GM12878 (cell line): ENCODE measurements around the gene PTPDC1. TPM values are rescaled to one million over a fixed set of nuclear protein-coding genes. Genes with fewer than 3 reads are reported as not detected.

Experiments
- ATAC-seq: fragments of 200-7000 bp; cut with Tn5 transposase; 3 replicates; pipeline ENCODE4 v1.9.1; 2020; ENCODE audit warnings: mild to moderate bottlenecking, moderate library complexity
- Bru-seq: library from RNA; stranded (reverse); fragments of 400-500 nt; gene quantifications from one replicate; lab custom pipeline; 2021; lab: Mats Ljungman, UMichigan
- BruChase-seq, 2 experiments: library from RNA; stranded (reverse); fragments of 400-500 nt; gene quantifications; one replicate each; lab custom pipeline; 2021; lab: Mats Ljungman, UMichigan
- BruUV-seq: library from RNA; stranded (reverse); fragments of 400-500 nt; replicated peaks from 2 replicates; lab custom pipeline; 2021; lab: Mats Ljungman, UMichigan
- CTCF ChIA-PET: fragments of 300-600 bp; sonication (Branson Sonifier 250); formaldehyde crosslinking; extraction: SDS; loops from one replicate; lab custom pipeline; 2021; ENCODE audit warnings: inconsistent platforms; lab: Yijun Ruan, JAX
- POLR2A ChIA-PET: fragments of 350-600 bp; formaldehyde crosslinking; extraction: SDS; loops from one replicate; lab custom pipeline; 2021; ENCODE audit warnings: inconsistent platforms; lab: Charles Lee
- RAD21 ChIA-PET: fragments of 300-600 bp; sonication (Branson Sonifier 250); formaldehyde crosslinking; loops from one replicate; lab custom pipeline; 2023; ENCODE audit warnings: antibody characterized with exemption; ENCODE audit not compliant: unreplicated experiment; lab: Charles Lee
- SMC1A ChIA-PET: fragments of 300-600 bp; sonication (Branson Sonifier 250); formaldehyde crosslinking; loops from one replicate; lab custom pipeline; 2023; ENCODE audit not compliant: unreplicated experiment, uncharacterized antibody; lab: Charles Lee
- DNase-seq: peaks from one replicate; pipeline ENCODE4 v3.0.0-alpha.2; 2011; ENCODE audit warnings: low read depth, low spot score
- FAIRE-seq: peaks from 3 replicates; lab custom pipeline; 2011; peaks lifted over from hg19 to GRCh38; lab: Jason Lieb, UNC
- H2AFZ ChIP-seq: 2 replicates; pipeline ENCODE4 v1.6.0; 2011; ENCODE audit warnings: low read depth, low read length, control low read depth; ENCODE audit not compliant: control insufficient read depth
- H3K27ac ChIP-seq: 2 replicates; pipeline ENCODE4 v1.5.1; 2011; ENCODE audit warnings: control low read depth; ENCODE audit not compliant: control insufficient read depth, insufficient read depth
- H3K27me3 ChIP-seq, 2 experiments: replicated peaks in 1 of 2; 2 replicates each; pipeline versions ENCODE4 v1.6.0 to v1.6.1; 2011; ENCODE audit warnings: low read length in 1 of 2; ENCODE audit not compliant: control insufficient read depth in 2 of 2, insufficient read depth in 2 of 2
- H3K36me3 ChIP-seq, 2 experiments: 2 replicates each; pipeline ENCODE4 v1.5.1; 2011; ENCODE audit warnings: low read length in 1 of 2; ENCODE audit not compliant: control insufficient read depth in 2 of 2, insufficient read depth in 2 of 2
- H3K4me1 ChIP-seq: 2 replicates; pipeline ENCODE4 v1.6.1; 2011; ENCODE audit warnings: mild to moderate bottlenecking, low read length, moderate library complexity, mixed read lengths; ENCODE audit not compliant: control insufficient read depth, insufficient read depth
- H3K4me2 ChIP-seq: 2 replicates; pipeline ENCODE4 v1.6.0; 2011; ENCODE audit warnings: control low read depth; ENCODE audit not compliant: control insufficient read depth, insufficient read depth
- H3K4me3 ChIP-seq: fragments of 200-600 bp; sonication (generic); 2 replicates; pipeline ENCODE4 v1.5.1; 2016
- H3K79me2 ChIP-seq: 2 replicates; pipeline ENCODE4 v1.6.0; 2011; ENCODE audit warnings: low read length; ENCODE audit not compliant: control insufficient read depth, insufficient read depth
- H3K9ac ChIP-seq: 2 replicates; pipeline ENCODE4 v1.8.0; 2011; ENCODE audit warnings: low read length, control low read depth, mixed read lengths; ENCODE audit not compliant: control insufficient read depth, insufficient read depth
- H3K9me3 ChIP-seq: replicated peaks from 3 replicates; pipeline ENCODE4 v1.5.1; 2011; ENCODE audit warnings: mild to moderate bottlenecking, low read length; ENCODE audit not compliant: control insufficient read depth, insufficient read depth
- H4K20me1 ChIP-seq: 2 replicates; pipeline ENCODE4 v1.6.0; 2011; ENCODE audit not compliant: control insufficient read depth, insufficient read depth
- CBX3 ChIP-seq: fragments of 200-600 bp; sonication (generic); IDR thresholded peaks from 2 replicates; pipeline ENCODE4 v1.6.1; 2016; ENCODE audit warnings: low read depth, borderline replicate concordance
- IRF5 ChIP-seq: fragments of 450-650 bp; IDR thresholded peaks from 2 replicates; pipeline ENCODE4 v1.6.1; 2017; ENCODE audit warnings: borderline replicate concordance
- KLF5 ChIP-seq: fragments of 450-650 bp; IDR thresholded peaks from 2 replicates; pipeline ENCODE4 v1.6.1; 2014; ENCODE audit warnings: mild to moderate bottlenecking; ENCODE audit not compliant: partially characterized antibody
- MAX ChIP-seq: IDR thresholded peaks from 2 replicates; pipeline ENCODE4 v1.6.1; 2012; ENCODE audit warnings: low read depth, low read length, improper control_type of control experiment
- MLLT1 ChIP-seq: fragments of 450-650 bp; IDR thresholded peaks from 2 replicates; pipeline ENCODE4 v1.6.1; 2016; ENCODE audit warnings: mild to moderate bottlenecking
- POLR2A ChIP-seq: IDR thresholded peaks from 2 replicates; pipeline ENCODE4 v1.6.1; 2011; ENCODE audit warnings: low read depth, mild to moderate bottlenecking, low read length
- SPI1 ChIP-seq: IDR thresholded peaks from 2 replicates; pipeline ENCODE4 v1.6.1; 2011; ENCODE audit warnings: low read depth, mild to moderate bottlenecking, low read length, moderate library complexity, borderline replicate concordance; ENCODE audit not compliant: insufficient read depth
- SRF ChIP-seq, 2 experiments: IDR thresholded peaks; 2 replicates each; pipeline ENCODE4 v1.6.1; 2011; ENCODE audit warnings: low read depth in 2 of 2, low read length in 2 of 2, mild to moderate bottlenecking in 1 of 2, moderate library complexity in 1 of 2
- USF1 ChIP-seq: IDR thresholded peaks from 2 replicates; pipeline ENCODE4 v1.6.1; 2011; ENCODE audit warnings: borderline replicate concordance, low read depth, mild to moderate bottlenecking, moderate library complexity, mixed read lengths, low read length; ENCODE audit not compliant: insufficient read depth; ENCODE audit errors: extremely low read length
- WRNIP1 ChIP-seq: IDR thresholded peaks from 2 replicates; pipeline ENCODE4 v1.6.1; 2011; ENCODE audit warnings: low read depth, low read length, improper control_type of control experiment, borderline replicate concordance
- ZNF24 ChIP-seq: fragments of 450-650 bp; IDR thresholded peaks from 2 replicates; pipeline ENCODE4 v1.6.1; 2017; ENCODE audit warnings: antibody characterized with exemption, mild to moderate bottlenecking
- WGBS: methylation state at CpG from one replicate; pipeline ENCODE4 v1.1.6; 2016; ENCODE audit warnings: low lambda C conversion rate; ENCODE audit not compliant: insufficient replicate concordance, insufficient coverage; ENCODE audit errors: missing lambda C conversion rate; 5-methylcytosine and 5-hydroxymethylcytosine counted together
- in situ Hi-C: fragments of 300-500 bp; cut with MboI; formaldehyde crosslinking; loops from 9 replicates; pipeline ENCODE4 v1.14.3; 2018; ENCODE audit warnings: mixed read lengths
- intact Hi-C: fragments of 100-400 bp; cut with micrococcal nuclease; formaldehyde crosslinking; loops from one replicate; pipeline ENCODE4 v1.14.2; 2022; ENCODE audit not compliant: unreplicated experiment
- long read RNA-seq, 2 experiments: library from polyadenylated mRNA; unstranded; transcript quantifications; one replicate each; pipeline ENCODE4 v2.0.0, GENCODE V29; 2019 to 2020
- polyA minus RNA-seq, 3 experiments: library from RNA; depleted of rRNA, polyadenylated mRNA; stranded (reverse); fragments of >200 nt; gene quantifications; 2 replicates each; pipeline ENCODE4 v1.2.3, GENCODE V29; 2011
- polyA plus RNA-seq, 11 experiments: library from polyadenylated mRNA; depleted of rRNA in 4 of 11; unstranded in 6 of 11; stranded (reverse) in 5 of 11; fragments of >200 nt; fragmentation: Nextera tagmentation in 4 of 11; fragmentation: Illumina TruSeq in 1 of 11; extraction: Ambion mirVana in 4 of 11; extraction: Trizol in 1 of 11; gene quantifications; 1 replicate in 1 of 11; 2 replicates in 10 of 11; pipeline versions ENCODE4 v1.2.1 to v1.2.3, GENCODE V29; 2011 to 2016; ENCODE audit warnings: inconsistent platforms in 2 of 11, missing spikeins in 2 of 11, low read depth in 1 of 11
- total RNA-seq, 4 experiments: library from RNA; depleted of rRNA in 3 of 4; stranded (reverse); fragments of >200 nt in 3 of 4; fragmentation: Illumina TruSeq in 1 of 4; extraction: Trizol in 1 of 4; gene quantifications; 2 replicates each; pipeline versions ENCODE4 v1.2.1 to v1.2.3, GENCODE V29; 2013 to 2021
- TF ChIP-seq, protein P1 (sequence below): IDR thresholded peaks from 2 replicates; pipeline ENCODE4 v1.6.1; 2011; ENCODE audit warnings: low read depth, low read length, improper control_type of control experiment, borderline replicate concordance
- TF ChIP-seq, protein P2 (sequence below), 3 experiments: IDR thresholded peaks in 2 of 3; conservative IDR thresholded peaks in 1 of 3; 2 replicates each; pipeline ENCODE4 v1.5.1; 2011; ENCODE audit warnings: low read depth in 3 of 3, low read length in 3 of 3, mild to moderate bottlenecking in 3 of 3, control low read depth in 2 of 3, moderate library complexity in 2 of 3, inconsistent platforms in 1 of 3, mixed read lengths in 1 of 3; ENCODE audit not compliant: control insufficient read depth in 2 of 3, insufficient read depth in 1 of 3; ENCODE audit errors: extremely low read depth in 1 of 3

PTPDC1 gene
- total RNA-seq (2013; cell fraction: nucleolus; rRNA removed): 0.20 TPM in 1 of 2 replicates, not detected in the other
- total RNA-seq (2014; rRNA removed) (3.6 and 4.7 TPM in 2 replicates), total RNA-seq (2014; rRNA removed; fragmentation: Illumina TruSeq; extraction: Trizol) (4.5 TPM in 2 replicates), total RNA-seq (2021) (2.9 and 3.0 TPM in 2 replicates), polyA plus RNA-seq (2011; rRNA removed) (1.5 and 2.0 TPM in 2 replicates), polyA plus RNA-seq (2014; fragmentation: Illumina TruSeq; extraction: Trizol) (3.2 and 5.5 TPM in 2 replicates), polyA plus RNA-seq (2014; fragmentation: Nextera tagmentation; extraction: Ambion mirVana) (1 to 10 TPM; 1.2 to 1.8 TPM), polyA plus RNA-seq (2014; rRNA removed) (2.4 and 3.2 TPM in 2 replicates), polyA plus RNA-seq (2016; fragmentation: Nextera tagmentation; extraction: Ambion mirVana) (1 to 10 TPM; 2.4 to 2.8 TPM), polyA minus RNA-seq (2011; rRNA and poly(A)+ RNA removed) (1.9 and 2.0 TPM in 2 replicates), Bru-seq, nascent RNA (percentile 36 among the genes with signal in this experiment), BruChase-seq, experiment 1, labeled RNA remaining after a 6-hour chase (percentile 29 among the genes with signal in this experiment), BruChase-seq, experiment 2, labeled RNA remaining after a 2-hour chase (percentile 33 among the genes with signal in this experiment)
- polyA plus RNA-seq (2011; ENCODE audit: low read depth): 1.9 TPM
- polyA plus RNA-seq (2011; cell fraction: cytosol; rRNA removed): 0.61 and 0.64 TPM in 2 replicates
- 2.8 and 3.4 TPM in 2 replicates for polyA plus RNA-seq (2011; cell fraction: nucleus; rRNA removed)
- 1.7 and 2.6 TPM in 2 replicates for polyA plus RNA-seq (2012)
- 0.42 TPM in 1 of 2 replicates, not detected in the other for polyA minus RNA-seq (2011; cell fraction: cytosol; rRNA and poly(A)+ RNA removed)
- polyA minus RNA-seq (2011; cell fraction: nucleus; rRNA and poly(A)+ RNA removed): 1.6 and 3.3 TPM in 2 replicates
- long read RNA-seq, experiment 1: 0 reads
- long read RNA-seq, experiment 2: 0 reads

GRCh38 chr9:94084314-94084713, at the start of gene PTPDC1:
TSS of gene PTPDC1 (plus strand) at chr9:94084464. CDS start at chr9:94084531, 67 bp downstream.
- H3K4me1 ChIP-seq: 0 out of 2 replicates have a peak, but pooled peaks cover 5% of the 10 kb centered on the region
- POLR2A ChIA-PET: no interaction called here
- in situ Hi-C loops (no loop called here), intact Hi-C loops (no loop called here)
- H3K79me2 ChIP-seq: no peaks in the 10 kb centered on the region
- FAIRE-seq: no peak
- no peak within 1 kb of the TSS for H2AFZ ChIP-seq
- H3K9ac ChIP-seq: no peak within 1 kb of the TSS
- WGBS: 94% methylated on average over 14 of the region's 14 CpGs
- RAD21 ChIA-PET: no interaction called here
- H3K36me3 ChIP-seq: no peaks in the 10 kb centered on the region
- SMC1A ChIA-PET: no interaction called here
- H3K4me2 ChIP-seq: no peak within 1 kb of the TSS
- no peak for ATAC-seq
- H4K20me1 ChIP-seq: no peaks in the 10 kb centered on the region
- H3K9me3 ChIP-seq: no peaks in the 10 kb centered on the region
- DNase-seq: no peak
- no TSS peak for BruUV-seq
- H3K27me3 ChIP-seq: no peaks in the 10 kb centered on the region
- no peak within 1 kb of the TSS for H3K4me3 ChIP-seq
- CTCF ChIA-PET: interaction anchor here (1.8 kb wide), 1 partner anchor 9 kb away, joined by 6 read pairs; no protein-coding TSS in a partner anchor
- H3K27ac ChIP-seq: no peak within 1 kb of the TSS
- TF ChIP-seq, protein P1, sequence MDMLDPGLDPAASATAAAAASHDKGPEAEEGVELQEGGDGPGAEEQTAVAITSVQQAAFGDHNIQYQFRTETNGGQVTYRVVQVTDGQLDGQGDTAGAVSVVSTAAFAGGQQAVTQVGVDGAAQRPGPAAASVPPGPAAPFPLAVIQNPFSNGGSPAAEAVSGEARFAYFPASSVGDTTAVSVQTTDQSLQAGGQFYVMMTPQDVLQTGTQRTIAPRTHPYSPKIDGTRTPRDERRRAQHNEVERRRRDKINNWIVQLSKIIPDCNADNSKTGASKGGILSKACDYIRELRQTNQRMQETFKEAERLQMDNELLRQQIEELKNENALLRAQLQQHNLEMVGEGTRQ: no peak
- TF ChIP-seq IRF5 (no peak), SPI1 (no peak), WRNIP1 (no peak), POLR2A (no peak), ZNF24 (no peak), KLF5 (no peak), SRF (IDR thresholded peaks at IDR 0.05; ENCODE audit: low read depth in 2 of 2, low read length in 2 of 2) (no peak), CBX3 (no peak), USF1 (no peak), MLLT1 (no peak), MAX (no peak)
- TF ChIP-seq, protein P2, sequence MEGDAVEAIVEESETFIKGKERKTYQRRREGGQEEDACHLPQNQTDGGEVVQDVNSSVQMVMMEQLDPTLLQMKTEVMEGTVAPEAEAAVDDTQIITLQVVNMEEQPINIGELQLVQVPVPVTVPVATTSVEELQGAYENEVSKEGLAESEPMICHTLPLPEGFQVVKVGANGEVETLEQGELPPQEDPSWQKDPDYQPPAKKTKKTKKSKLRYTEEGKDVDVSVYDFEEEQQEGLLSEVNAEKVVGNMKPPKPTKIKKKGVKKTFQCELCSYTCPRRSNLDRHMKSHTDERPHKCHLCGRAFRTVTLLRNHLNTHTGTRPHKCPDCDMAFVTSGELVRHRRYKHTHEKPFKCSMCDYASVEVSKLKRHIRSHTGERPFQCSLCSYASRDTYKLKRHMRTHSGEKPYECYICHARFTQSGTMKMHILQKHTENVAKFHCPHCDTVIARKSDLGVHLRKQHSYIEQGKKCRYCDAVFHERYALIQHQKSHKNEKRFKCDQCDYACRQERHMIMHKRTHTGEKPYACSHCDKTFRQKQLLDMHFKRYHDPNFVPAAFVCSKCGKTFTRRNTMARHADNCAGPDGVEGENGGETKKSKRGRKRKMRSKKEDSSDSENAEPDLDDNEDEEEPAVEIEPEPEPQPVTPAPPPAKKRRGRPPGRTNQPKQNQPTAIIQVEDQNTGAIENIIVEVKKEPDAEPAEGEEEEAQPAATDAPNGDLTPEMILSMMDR (IDR thresholded peaks at IDR 0.05 in 2 of 3, conservative IDR thresholded peaks at IDR 0.05 in 1 of 3; ENCODE audit: control insufficient read depth in 2 of 3, extremely low read depth in 1 of 3, insufficient read depth in 1 of 3, low read depth in 3 of 3, low read length in 3 of 3): no peak
